GM20000 (cell line): ENCODE measurements around the gene ZMYM4.

ENCODE experiments used
- DNase-seq: peaks from one replicate; pipeline ENCODE4 v3.0.0; 2012; ENCODE audit warnings: low spot score
- CTCF ChIP-seq: IDR thresholded peaks from 2 replicates; pipeline ENCODE4 v1.5.1; 2012; ENCODE audit warnings: mild to moderate bottlenecking, control low read depth; ENCODE audit errors: extremely low read depth, missing control alignments

Gene ZMYM4

GRCh38 chr1:35433714-35434113, 165.2 kb downstream of the ZMYM4 start:
- no peak for DNase-seq
- TF ChIP-seq CTCF = no peak

GRCh38 chr1:35434703-35435102, 166.2 kb downstream of the ZMYM4 start:
- no peak for TF ChIP-seq CTCF
- DNase-seq = no peak

GRCh38 chr1:35436078-35436477, 167.6 kb downstream of the ZMYM4 start:
- no peak for DNase-seq
- TF ChIP-seq CTCF = no peak

- no peak for DNase-seq
- TF ChIP-seq CTCF = no peak
These were observed 168.7 kb downstream of the ZMYM4 start for GRCh38 chr1:35437200-35437599.

- DNase-seq = no peak
- no peak for TF ChIP-seq CTCF
These were observed 171.1 kb downstream of the ZMYM4 start for GRCh38 chr1:35439626-35440025.

GRCh38 chr1:35441926-35442579, 173.5 kb downstream of the ZMYM4 start:
- DNase-seq = no peak
- TF ChIP-seq CTCF = no peak

- no peak for TF ChIP-seq CTCF
- no peak for DNase-seq
These were observed 174.2 kb downstream of the ZMYM4 start for GRCh38 chr1:35442734-35443133.
